ENCODE data around the gene BZW1.

GRCh38 chr2:200810252-200810997 is 1.3 kb upstream of the BZW1 start:
- TF ChIP-seq CTCF (IDR thresholded peaks at IDR 0.05; ENCODE audit: borderline replicate concordance, extremely low read depth, low read length, poor library complexity, severe bottlenecking): no peak
- TF ChIP-seq EZH2 (IDR thresholded peaks at IDR 0.05; ENCODE audit: borderline replicate concordance, low read depth, low read length, severe bottlenecking): no peak
